ENCODE measurements around the gene CMSS1.

The CMSS1 gene

DNA sequence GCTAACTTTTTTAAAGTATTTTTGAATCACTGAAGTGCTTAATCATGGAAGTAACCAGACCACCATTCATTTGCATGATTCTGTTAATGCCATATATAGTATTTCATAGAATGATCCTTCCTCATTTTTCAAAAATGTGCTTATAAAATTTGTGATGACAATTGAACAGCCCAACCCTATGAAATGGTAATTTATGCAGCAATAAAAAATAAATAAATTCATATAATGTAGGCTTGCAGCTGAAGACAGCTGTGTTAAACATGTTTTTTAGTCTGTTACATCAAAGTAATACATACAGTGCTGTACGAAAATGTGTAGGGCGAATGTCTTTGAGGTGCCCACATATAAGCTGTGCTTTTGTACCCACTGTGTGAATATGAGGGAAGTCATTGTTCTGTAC, 165.0 kb downstream of the CMSS1 start:
- Histone ChIP-seq H3K27me3 (ENCODE audit: insufficient read depth, low read length, poor library complexity, severe bottlenecking) (no peaks in the 10 kb centered on the region), H3K4me1 (ENCODE audit: insufficient read depth, low read length, poor library complexity, severe bottlenecking) (no peaks in the 10 kb centered on the region), H3K9me2 (replicated peaks; ENCODE audit: low read depth, low read length) (no peaks in the 10 kb centered on the region), H3K9ac (ENCODE audit: low read depth, low read length, poor library complexity, severe bottlenecking) (no peak overlapping the region), H4K20me1 (ENCODE audit: insufficient read depth, low read length, poor library complexity, severe bottlenecking) (no peaks in the 10 kb centered on the region), H3K4me2 (ENCODE audit: low read depth, low read length, poor library complexity, severe bottlenecking) (no peak overlapping the region), H3K36me3 (ENCODE audit: insufficient read depth, low read length) (no peaks in the 10 kb centered on the region), H3K4me3 (ENCODE audit: low read length, poor library complexity, severe bottlenecking) (no peak overlapping the region), H3K9me3 (ENCODE audit: insufficient read depth, low read depth, low read length) (no peaks in the 10 kb centered on the region; the same call in 1 of the 2 replicates), H3F3A (ENCODE audit: low read depth) (no peaks in the 10 kb centered on the region), H3K79me2 (ENCODE audit: insufficient read depth, low read length) (no peaks in the 10 kb centered on the region), H2AFZ (ENCODE audit: low read length) (no peak overlapping the region)
- TF ChIP-seq CTCF (conservative IDR thresholded peaks at IDR 0.05; ENCODE audit: low read length) (no peak), EZH2phosphoT487 (IDR thresholded peaks at IDR 0.05; ENCODE audit: borderline replicate concordance) (no peak)

DNA sequence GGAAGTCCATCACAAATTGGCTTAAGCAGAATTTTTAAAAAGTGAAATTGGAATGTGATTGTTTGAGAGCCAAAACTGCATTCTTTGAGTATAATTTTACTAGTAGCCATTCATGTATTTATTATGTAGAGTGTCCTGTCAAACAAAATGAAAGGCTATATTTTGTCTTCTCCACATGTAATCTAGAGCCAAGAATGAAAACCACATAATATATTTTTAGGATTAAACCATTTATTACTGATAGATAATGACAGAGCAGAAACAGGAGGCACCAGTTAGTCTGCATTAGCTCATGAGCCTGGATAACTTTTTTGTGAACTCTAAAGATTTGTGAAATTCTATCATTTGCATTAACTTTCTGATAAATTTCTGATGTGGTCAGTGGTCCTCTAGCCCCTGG, 166.5 kb downstream of the CMSS1 start:
- Histone ChIP-seq H3K36me3 (ENCODE audit: insufficient read depth, low read length) (no peaks in the 10 kb centered on the region), H3K79me2 (ENCODE audit: insufficient read depth, low read length) (no peaks in the 10 kb centered on the region), H3F3A (ENCODE audit: low read depth) (no peaks in the 10 kb centered on the region), H4K20me1 (ENCODE audit: insufficient read depth, low read length, poor library complexity, severe bottlenecking) (no peaks in the 10 kb centered on the region), H3K9ac (ENCODE audit: low read depth, low read length, poor library complexity, severe bottlenecking) (no peak overlapping the region), H2AFZ (ENCODE audit: low read length) (no peak overlapping the region), H3K4me2 (ENCODE audit: low read depth, low read length, poor library complexity, severe bottlenecking) (no peak overlapping the region), H3K4me1 (ENCODE audit: insufficient read depth, low read length, poor library complexity, severe bottlenecking) (no peaks in the 10 kb centered on the region), H3K9me3 (ENCODE audit: insufficient read depth, low read depth, low read length) (no peaks in the 10 kb centered on the region), H3K27me3 (ENCODE audit: insufficient read depth, low read length, poor library complexity, severe bottlenecking) (no peaks in the 10 kb centered on the region), H3K4me3 (ENCODE audit: low read length, poor library complexity, severe bottlenecking) (no peak overlapping the region), H3K9me2 (replicated peaks; ENCODE audit: low read depth, low read length) (no peaks in the 10 kb centered on the region)
- TF ChIP-seq CTCF (conservative IDR thresholded peaks at IDR 0.05; ENCODE audit: low read length) = no peak
- TF ChIP-seq EZH2phosphoT487 (IDR thresholded peaks at IDR 0.05; ENCODE audit: borderline replicate concordance) = no peak

- Histone ChIP-seq H3K4me1 (ENCODE audit: insufficient read depth, low read length, poor library complexity, severe bottlenecking) (no peaks in the 10 kb centered on the region), H3F3A (ENCODE audit: low read depth) (no peaks in the 10 kb centered on the region), H4K20me1 (ENCODE audit: insufficient read depth, low read length, poor library complexity, severe bottlenecking) (no peaks in the 10 kb centered on the region), H2AFZ (ENCODE audit: low read length) (no peak overlapping the region), H3K27me3 (ENCODE audit: insufficient read depth, low read length, poor library complexity, severe bottlenecking) (no peaks in the 10 kb centered on the region), H3K4me3 (ENCODE audit: low read length, poor library complexity, severe bottlenecking) (no peak overlapping the region), H3K9ac (ENCODE audit: low read depth, low read length, poor library complexity, severe bottlenecking) (no peak overlapping the region), H3K4me2 (ENCODE audit: low read depth, low read length, poor library complexity, severe bottlenecking) (no peak overlapping the region), H3K36me3 (ENCODE audit: insufficient read depth, low read length) (no peaks in the 10 kb centered on the region), H3K79me2 (ENCODE audit: insufficient read depth, low read length) (no peaks in the 10 kb centered on the region), H3K9me3 (ENCODE audit: insufficient read depth, low read depth, low read length) (no peaks in the 10 kb centered on the region), H3K9me2 (replicated peaks; ENCODE audit: low read depth, low read length) (no peaks in the 10 kb centered on the region)
- TF ChIP-seq EZH2phosphoT487 (IDR thresholded peaks at IDR 0.05; ENCODE audit: borderline replicate concordance) (no peak), CTCF (conservative IDR thresholded peaks at IDR 0.05; ENCODE audit: low read length) (no peak)
These were observed 167.0 kb downstream of the CMSS1 start for GRCh38 chr3:99984668-99985067.

All from Loucy (cell line).